ENCODE measurements around the gene ZNF670. TPM values are rescaled to one million over a fixed set of nuclear protein-coding genes. Genes with fewer than 3 reads are reported as not detected.
"Not testable (repeated sequence)": the region's sequence is repeated elsewhere in the genome, so short reads cannot be mapped to it uniquely, and the experiment has no call there.

Gene ZNF670
- total RNA-seq, result 3.7 TPM

GRCh38 chr1:247078258-247079140, at the start of gene ZNF670:
Gene ZNF670, minus strand, starts transcription at chr1:247078811. Its CDS starts 215 bp downstream, at chr1:247078596.
- Histone ChIP-seq H3K4me1 (ENCODE audit: control insufficient read depth in 3 of 3, insufficient read depth in 3 of 3, low read length in 3 of 3) (peaks cover 5 to 11% (median 8%) of the 10 kb centered on the region in 3 donors), H3K9ac (ENCODE audit: low read depth in 1 of 3, low read length in 3 of 3) (peak within 1 kb of the TSS; percentile 88 to 96 (median 92)), H3K27me3 (ENCODE audit: control insufficient read depth in 3 of 3, insufficient read depth in 3 of 3, low read length in 3 of 3) (no peaks in the 10 kb centered on the region), H3K4me3 (ENCODE audit: low read length in 3 of 3) (peak within 1 kb of the TSS; percentile 89 to 96 (median 95)), H3K36me3 (ENCODE audit: control insufficient read depth in 3 of 3, insufficient read depth in 3 of 3, low read length in 3 of 3) (peaks cover 0 to 3% (median 0%) of the 10 kb centered on the region in 3 donors), H3K9me3 (ENCODE audit: control insufficient read depth in 3 of 3, low read length in 3 of 3) (no peaks in the 10 kb centered on the region), H3K27ac (ENCODE audit: low read depth, low read length) (peak within 1 kb of the TSS; percentile 68)

- not testable (repeated sequence) for H3K9ac ChIP-seq (ENCODE audit: low read depth in 1 of 3, low read length in 3 of 3); H3K27ac ChIP-seq (ENCODE audit: low read depth, low read length); H3K4me1 ChIP-seq (ENCODE audit: control insufficient read depth in 3 of 3, insufficient read depth in 3 of 3, low read length in 3 of 3); H3K27me3 ChIP-seq (ENCODE audit: control insufficient read depth in 3 of 3, insufficient read depth in 3 of 3, low read length in 3 of 3); H3K4me3 ChIP-seq (ENCODE audit: low read length in 3 of 3); H3K9me3 ChIP-seq (ENCODE audit: control insufficient read depth in 3 of 3, low read length in 3 of 3)
- H3K36me3 ChIP-seq (ENCODE audit: control insufficient read depth in 3 of 3, insufficient read depth in 3 of 3, low read length in 3 of 3), result peaks cover 5 to 13% (median 7%) of the 10 kb centered on the region in 3 donors
Measured at GRCh38 chr1:247127519-247128282, 49.1 kb upstream of the ZNF670 start.

GRCh38 chr1:247126601-247127000, 48.0 kb upstream of the ZNF670 start:
- not testable (repeated sequence) for H3K27me3 ChIP-seq (ENCODE audit: control insufficient read depth in 3 of 3, insufficient read depth in 3 of 3, low read length in 3 of 3); H3K9me3 ChIP-seq (ENCODE audit: control insufficient read depth in 3 of 3, low read length in 3 of 3); H3K4me3 ChIP-seq (ENCODE audit: low read length in 3 of 3); H3K36me3 ChIP-seq (ENCODE audit: control insufficient read depth in 3 of 3, insufficient read depth in 3 of 3, low read length in 3 of 3); H3K4me1 ChIP-seq (ENCODE audit: control insufficient read depth in 3 of 3, insufficient read depth in 3 of 3, low read length in 3 of 3); H3K27ac ChIP-seq (ENCODE audit: low read depth, low read length); H3K9ac ChIP-seq (ENCODE audit: low read depth in 1 of 3, low read length in 3 of 3)

DNA sequence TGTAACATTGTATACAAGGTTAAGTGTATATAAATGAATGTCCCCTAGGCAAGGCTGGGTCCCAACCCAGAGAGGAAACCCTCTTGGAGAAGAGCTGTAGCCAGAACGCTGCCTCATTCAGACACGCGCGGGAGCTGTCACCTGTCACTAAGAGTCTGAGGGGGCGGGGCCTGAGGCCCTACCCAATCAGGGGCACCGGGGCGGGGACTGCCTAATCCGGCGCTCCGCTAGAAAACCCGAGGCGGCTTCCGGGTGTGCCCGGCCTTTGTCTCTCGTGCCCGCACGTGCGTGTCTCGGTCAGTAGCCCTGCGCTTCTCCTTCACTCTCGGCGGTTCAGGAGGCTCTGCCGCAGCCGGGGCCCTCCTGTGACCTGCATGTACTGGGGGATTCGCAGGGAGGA, 47.6 kb upstream of the ZNF670 start:
- H3K4me1 ChIP-seq (ENCODE audit: control insufficient read depth in 3 of 3, insufficient read depth in 3 of 3, low read length in 3 of 3); H3K9ac ChIP-seq (ENCODE audit: low read depth in 1 of 3, low read length in 3 of 3); H3K27me3 ChIP-seq (ENCODE audit: control insufficient read depth in 3 of 3, insufficient read depth in 3 of 3, low read length in 3 of 3); H3K4me3 ChIP-seq (ENCODE audit: low read length in 3 of 3); H3K36me3 ChIP-seq (ENCODE audit: control insufficient read depth in 3 of 3, insufficient read depth in 3 of 3, low read length in 3 of 3); H3K27ac ChIP-seq (ENCODE audit: low read depth, low read length); H3K9me3 ChIP-seq (ENCODE audit: control insufficient read depth in 3 of 3, low read length in 3 of 3): not testable (repeated sequence)

DNA sequence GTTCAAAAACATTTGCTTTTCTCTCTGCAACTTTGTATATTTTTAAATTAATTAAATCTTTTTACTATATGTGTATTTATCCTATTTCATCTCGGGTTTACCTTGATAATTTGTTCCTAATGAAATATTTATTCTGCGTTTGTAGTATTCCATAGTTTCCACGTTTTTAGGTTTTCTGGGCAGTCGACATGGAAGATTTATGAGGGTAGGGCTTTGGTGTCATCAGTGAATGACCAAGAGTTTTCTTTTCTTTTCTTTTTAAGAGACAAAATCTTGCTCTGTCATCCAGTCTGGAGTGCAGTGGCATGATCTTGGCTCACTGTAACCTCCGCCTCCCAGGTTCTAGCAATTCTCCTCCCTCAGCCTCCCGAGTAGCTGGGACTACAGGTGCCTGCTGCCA, 42.8 kb upstream of the ZNF670 start:
- no peak overlapping the region for H3K27ac ChIP-seq (ENCODE audit: low read depth, low read length)
- peaks cover 0 to 3% (median 0%) of the 10 kb centered on the region in 3 donors for H3K9me3 ChIP-seq (ENCODE audit: control insufficient read depth in 3 of 3, low read length in 3 of 3)
- H3K36me3 ChIP-seq (ENCODE audit: control insufficient read depth in 3 of 3, insufficient read depth in 3 of 3, low read length in 3 of 3), result no peaks in the 10 kb centered on the region
- no peak overlapping the region for H3K4me3 ChIP-seq (ENCODE audit: low read length in 3 of 3)
- H3K9ac ChIP-seq (ENCODE audit: low read depth in 1 of 3, low read length in 3 of 3), result no peak overlapping the region
- H3K4me1 ChIP-seq (ENCODE audit: control insufficient read depth in 3 of 3, insufficient read depth in 3 of 3, low read length in 3 of 3), result no peaks in the 10 kb centered on the region
- no peaks in the 10 kb centered on the region for H3K27me3 ChIP-seq (ENCODE audit: control insufficient read depth in 3 of 3, insufficient read depth in 3 of 3, low read length in 3 of 3)

GRCh38 chr1:247120408-247120668, 41.7 kb upstream of the ZNF670 start:
- H3K36me3 ChIP-seq (ENCODE audit: control insufficient read depth in 3 of 3, insufficient read depth in 3 of 3, low read length in 3 of 3); H3K9me3 ChIP-seq (ENCODE audit: control insufficient read depth in 3 of 3, low read length in 3 of 3): not testable (repeated sequence)

DNA sequence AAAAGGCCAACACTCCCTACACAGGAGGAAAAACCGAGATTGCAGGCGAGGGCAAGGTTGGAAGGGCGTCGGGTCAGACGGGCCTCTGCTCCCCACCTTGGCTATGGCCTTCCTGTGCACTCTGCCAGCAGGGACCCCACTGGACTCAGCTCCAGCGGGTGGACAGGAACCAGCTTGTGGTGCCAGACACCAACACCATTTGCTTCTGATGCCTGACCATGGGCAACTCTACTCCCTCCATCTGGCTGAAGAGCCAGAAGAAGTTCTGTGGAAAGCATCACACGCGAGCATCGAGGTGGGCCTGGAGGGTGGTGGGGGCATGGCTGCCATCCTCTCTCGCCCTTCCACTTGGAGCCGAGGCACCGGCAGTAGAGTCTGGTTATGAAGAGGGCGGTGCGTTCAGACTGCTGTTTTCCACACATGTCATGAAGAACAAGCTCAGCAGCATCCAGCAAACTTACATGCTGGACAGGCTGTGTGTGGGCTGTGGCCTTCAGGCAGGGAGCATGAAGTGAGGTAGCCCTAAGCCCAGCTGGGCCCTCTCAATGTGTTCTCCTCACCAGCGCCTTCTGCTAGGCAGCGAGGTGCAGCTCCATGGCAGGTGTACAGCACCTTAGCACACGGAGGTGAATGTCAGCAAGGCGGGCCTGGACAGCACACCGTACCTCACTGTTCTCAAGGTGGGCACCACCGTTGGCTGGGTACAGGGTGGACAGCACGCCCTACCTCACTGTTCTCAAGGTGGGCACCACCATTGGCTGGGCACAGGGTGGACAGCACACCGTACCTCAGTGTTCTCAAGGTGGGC, 41.2 kb upstream of the ZNF670 start:
- Histone ChIP-seq H3K9me3 (ENCODE audit: control insufficient read depth in 3 of 3, low read length in 3 of 3) (peaks cover 0 to 3% (median 0%) of the 10 kb centered on the region in 3 donors), H3K4me1 (ENCODE audit: control insufficient read depth in 3 of 3, insufficient read depth in 3 of 3, low read length in 3 of 3) (no peaks in the 10 kb centered on the region), H3K9ac (ENCODE audit: low read depth in 1 of 3, low read length in 3 of 3) (no peak overlapping the region), H3K4me3 (ENCODE audit: low read length in 3 of 3) (no peak overlapping the region), H3K27ac (ENCODE audit: low read depth, low read length) (no peak overlapping the region), H3K36me3 (ENCODE audit: control insufficient read depth in 3 of 3, insufficient read depth in 3 of 3, low read length in 3 of 3) (no peaks in the 10 kb centered on the region), H3K27me3 (ENCODE audit: control insufficient read depth in 3 of 3, insufficient read depth in 3 of 3, low read length in 3 of 3) (no peaks in the 10 kb centered on the region)

More at GRCh38 chr1:247120408-247120668, 41.7 kb upstream of the ZNF670 start:
- not testable (repeated sequence) for H3K27me3 ChIP-seq (ENCODE audit: control insufficient read depth in 3 of 3, insufficient read depth in 3 of 3, low read length in 3 of 3); H3K4me3 ChIP-seq (ENCODE audit: low read length in 3 of 3); H3K4me1 ChIP-seq (ENCODE audit: control insufficient read depth in 3 of 3, insufficient read depth in 3 of 3, low read length in 3 of 3); H3K27ac ChIP-seq (ENCODE audit: low read depth, low read length); H3K9ac ChIP-seq (ENCODE audit: low read depth in 1 of 3, low read length in 3 of 3)

- no peaks in the 10 kb centered on the region for H3K36me3 ChIP-seq (ENCODE audit: control insufficient read depth in 3 of 3, insufficient read depth in 3 of 3, low read length in 3 of 3)
- H3K9me3 ChIP-seq (ENCODE audit: control insufficient read depth in 3 of 3, low read length in 3 of 3), result peaks cover 0 to 3% (median 0%) of the 10 kb centered on the region in 3 donors
- no peak overlapping the region for H3K9ac ChIP-seq (ENCODE audit: low read depth in 1 of 3, low read length in 3 of 3)
- H3K27me3 ChIP-seq (ENCODE audit: control insufficient read depth in 3 of 3, insufficient read depth in 3 of 3, low read length in 3 of 3), result no peaks in the 10 kb centered on the region
- H3K4me3 ChIP-seq (ENCODE audit: low read length in 3 of 3), result no peak overlapping the region
- H3K27ac ChIP-seq (ENCODE audit: low read depth, low read length), result no peak overlapping the region
- H3K4me1 ChIP-seq (ENCODE audit: control insufficient read depth in 3 of 3, insufficient read depth in 3 of 3, low read length in 3 of 3), result no peaks in the 10 kb centered on the region
Measured at GRCh38 chr1:247118946-247119446, 40.4 kb upstream of the ZNF670 start.

DNA sequence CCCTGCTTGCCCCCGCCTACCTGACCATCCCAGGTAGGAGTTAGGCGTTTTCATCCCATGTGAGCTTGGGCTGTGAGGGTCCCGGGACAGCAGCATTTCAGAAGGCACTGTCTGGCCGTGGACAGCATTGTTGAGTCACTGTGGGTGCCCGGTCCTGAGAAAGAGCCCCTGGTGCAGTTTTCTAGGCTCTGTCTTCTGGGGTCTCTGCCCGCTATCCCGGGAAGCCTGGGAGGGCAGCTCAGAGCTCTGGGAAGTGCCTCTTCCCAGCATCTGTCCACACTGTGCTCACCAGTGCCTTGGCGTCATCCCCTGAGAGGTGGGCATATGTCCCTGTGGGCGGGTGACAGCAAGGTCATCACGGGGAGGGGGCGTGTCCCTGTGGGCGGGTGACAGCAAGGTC, 36.9 kb upstream of the ZNF670 start:
- Histone ChIP-seq H3K27ac (ENCODE audit: low read depth, low read length) (no peak overlapping the region), H3K4me1 (ENCODE audit: control insufficient read depth in 3 of 3, insufficient read depth in 3 of 3, low read length in 3 of 3) (peaks cover 9 to 12% (median 9%) of the 10 kb centered on the region in 3 donors), H3K36me3 (ENCODE audit: control insufficient read depth in 3 of 3, insufficient read depth in 3 of 3, low read length in 3 of 3) (no peaks in the 10 kb centered on the region), H3K9ac (ENCODE audit: low read depth in 1 of 3, low read length in 3 of 3) (no peak overlapping the region), H3K9me3 (ENCODE audit: control insufficient read depth in 3 of 3, low read length in 3 of 3) (no peaks in the 10 kb centered on the region), H3K4me3 (ENCODE audit: low read length in 3 of 3) (no peak overlapping the region), H3K27me3 (ENCODE audit: control insufficient read depth in 3 of 3, insufficient read depth in 3 of 3, low read length in 3 of 3) (no peaks in the 10 kb centered on the region)
